Esophagus muscularis mucosa (tissue), 4 donors: ENCODE data around the gene RRP8. TPM values are rescaled to one million over a fixed set of nuclear protein-coding genes. Genes with fewer than 3 reads are reported as not detected.

Experiments used
- DNase-seq: peaks from one replicate; pipeline ENCODE4 v3.0.0-alpha.2; 2017; ENCODE audit errors: extremely low spot score
- H3K27ac ChIP-seq, 4 donors: fragments of 200-600 bp; sonication (generic); replicated peaks in 1 of 4; 1 replicate in 3 of 4; 2 replicates in 1 of 4; pipeline ENCODE4 v1.5.1; 2016 to 2019; ENCODE audit warnings: mild to moderate bottlenecking in 1 of 4
- H3K27me3 ChIP-seq, 4 donors: fragments of 200-600 bp; sonication (generic); one replicate each; pipeline versions ENCODE4 v1.5.1 to v1.6.0; 2016 to 2019
- H3K36me3 ChIP-seq, 4 donors: fragments of 200-600 bp; sonication (generic); one replicate each; pipeline ENCODE4 v1.5.1; 2016 to 2019
- H3K4me1 ChIP-seq, 4 donors: fragments of 200-600 bp; sonication (generic); one replicate each; pipeline ENCODE4 v1.5.1; 2016 to 2019
- H3K4me3 ChIP-seq, 4 donors: fragments of 200-600 bp; sonication (generic); 1 replicate in 2 of 4; 2 replicates in 2 of 4; pipeline ENCODE4 v1.5.1; 2016 to 2019; ENCODE audit warnings: mild to moderate bottlenecking in 4 of 4, moderate library complexity in 1 of 4
- H3K9me3 ChIP-seq, 4 donors: fragments of 200-600 bp; sonication (generic); 1 replicate in 3 of 4; 2 replicates in 1 of 4; pipeline ENCODE4 v1.5.1; 2016 to 2019
- CTCF ChIP-seq, 3 experiments: fragments of 200-600 bp in 2 of 3; fragments of 450-650 bp in 1 of 3; sonication (generic) in 2 of 3; IDR thresholded peaks; one replicate each; pipeline ENCODE4 v1.5.1; 2017 to 2019; ENCODE audit warnings: antibody characterized with exemption in 3 of 3, mild to moderate bottlenecking in 2 of 3, moderate library complexity in 1 of 3
- EP300 ChIP-seq: sonication (generic); formaldehyde crosslinking; IDR thresholded peaks from one replicate; pipeline ENCODE4 v1.6.1; 2017; ENCODE audit warnings: antibody characterized with exemption
- POLR2A ChIP-seq: fragments of 450-650 bp; IDR thresholded peaks from one replicate; pipeline ENCODE4 v1.6.1; 2017; ENCODE audit warnings: antibody characterized with exemption, moderate library complexity, mild to moderate bottlenecking, low read depth
- POLR2AphosphoS5 ChIP-seq, 2 donors: sonication (generic); formaldehyde crosslinking; IDR thresholded peaks; one replicate each; pipeline ENCODE4 v1.6.1; 2017; ENCODE audit warnings: antibody characterized with exemption in 2 of 2
- WGBS: methylation state at CpG from one replicate; pipeline ENCODE4 v1.1.5; 2018; 5-methylcytosine and 5-hydroxymethylcytosine counted together
- intact Hi-C: fragments of 100-400 bp; cut with DNase I; formaldehyde crosslinking; loops from one replicate; pipeline ENCODE4 v1.15.1; 2023
- total RNA-seq, 4 donors: library from RNA; depleted of rRNA; stranded (reverse); fragments of >200 nt; gene quantifications; one replicate each; pipeline versions ENCODE4 v1.1.0 to v1.2.1, GENCODE V29; 2016

The RRP8 gene
- total RNA-seq, 4 donors from 2014 or later, result 12.4 to 34.0 (median 27.0) TPM

- TF ChIP-seq POLR2A (no peak), EP300 (no peak), POLR2AphosphoS5 (IDR thresholded peaks at IDR 0.05) (peak; percentile 46 to 64)
- DNase-seq, result no peak
- peaks cover 0 to 44% (median 37%) of the 10 kb centered on the region in 4 donors for H3K36me3 ChIP-seq
- peaks cover 16 to 37% (median 32%) of the 10 kb centered on the region in 4 donors for H3K4me1 ChIP-seq
- H3K27ac ChIP-seq, result peak overlapping the region; percentile 86 to 98 (median 92)
- 7% methylated on average over 15 of the region's 15 CpGs for WGBS
- no peaks in the 10 kb centered on the region for H3K9me3 ChIP-seq
- peak overlapping the region; percentile 62 to 88 (median 84) for H3K4me3 ChIP-seq
- no peaks in the 10 kb centered on the region for H3K27me3 ChIP-seq
- intact Hi-C loops, result no loop called here
These were observed 14.9 kb upstream of the RRP8 start for GRCh38 chr11:6618117-6619003.

GRCh38 chr11:6617315-6617781 lies 13.9 kb upstream of the RRP8 start:
- peak overlapping the region; percentile 14 to 98 (median 92) for H3K27ac ChIP-seq

GRCh38 chr11:6616596-6617250 lies 13.3 kb upstream of the RRP8 start:
- intact Hi-C loops, result no loop called here

More at GRCh38 chr11:6617315-6617781, 13.9 kb upstream of the RRP8 start:
- DNase-seq, result no peak
- Histone ChIP-seq H3K9me3 (no peaks in the 10 kb centered on the region), H3K4me1 (peaks cover 23 to 47% (median 40%) of the 10 kb centered on the region in 4 donors), H3K4me3 (peak overlapping the region in 3 of 4 donors; percentile 62 to 88 (median 85)), H3K36me3 (peaks cover 0 to 35% (median 30%) of the 10 kb centered on the region in 4 donors), H3K27me3 (no peaks in the 10 kb centered on the region)
- WGBS, result 72% methylated on average over 5 of the region's 5 CpGs
- TF ChIP-seq CTCF (IDR thresholded peaks at IDR 0.05), result no peak
- TF ChIP-seq EP300, result no peak
- TF ChIP-seq POLR2AphosphoS5 (IDR thresholded peaks at IDR 0.05), result no peak
- intact Hi-C loops, result no loop called here

GRCh38 chr11:6615882-6616585 lies 12.6 kb upstream of the RRP8 start:
- H3K4me1 ChIP-seq, result peaks cover 28 to 54% (median 46%) of the 10 kb centered on the region in 4 donors
- H3K27me3 ChIP-seq, result no peaks in the 10 kb centered on the region
- TF ChIP-seq POLR2A (no peak), CTCF (IDR thresholded peaks at IDR 0.05) (no peak), EP300 (no peak), POLR2AphosphoS5 (IDR thresholded peaks at IDR 0.05) (no peak)
- intact Hi-C loops, result no loop called here
- peaks cover 0 to 42% (median 30%) of the 10 kb centered on the region in 4 donors for H3K36me3 ChIP-seq
- WGBS, result 93% methylated on average over 9 of the region's 9 CpGs
- peak overlapping the region in 1 of 4 donors; percentile 98 for H3K27ac ChIP-seq
- H3K9me3 ChIP-seq, result no peaks in the 10 kb centered on the region
- DNase-seq, result no peak
- H3K4me3 ChIP-seq, result no peak overlapping the region

More at GRCh38 chr11:6616596-6617250, 13.3 kb upstream of the RRP8 start:
- DNase-seq, result no peak
- Histone ChIP-seq H3K4me1 (peaks cover 23 to 47% (median 40%) of the 10 kb centered on the region in 4 donors), H3K36me3 (peaks cover 0 to 35% (median 28%) of the 10 kb centered on the region in 4 donors), H3K27ac (peak overlapping the region in 2 of 4 donors; percentile 1 to 98), H3K9me3 (no peaks in the 10 kb centered on the region), H3K4me3 (no peak overlapping the region), H3K27me3 (no peaks in the 10 kb centered on the region)
- TF ChIP-seq POLR2A (no peak), EP300 (no peak), CTCF (IDR thresholded peaks at IDR 0.05) (no peak), POLR2AphosphoS5 (IDR thresholded peaks at IDR 0.05) (no peak)
- WGBS, result 97% methylated on average over 4 of the region's 14 CpGs
